Spinal cord (tissue), 10 donors: ENCODE results near the gene TMEM61. TPM values are rescaled to one million over a fixed set of nuclear protein-coding genes. Genes with fewer than 3 reads are reported as not detected.
A peak's percentile ranks its signal among the peaks of the same experiment; 100 is the strongest.
"Not testable (repeated sequence)": the region's sequence is repeated elsewhere in the genome, so short reads cannot be mapped to it uniquely, and the experiment has no call there.

Source experiments
- DNase-seq, 6 donors: peaks; one replicate each; pipeline versions ENCODE4 v3.0.0 to v3.0.0-alpha.2; 2013 to 2015; ENCODE audit warnings: low spot score in 6 of 6, low read depth in 4 of 6
- H3K27ac ChIP-seq: one replicate; pipeline ENCODE4 v1.5.1; 2013; ENCODE audit warnings: low read depth, low read length, control low read depth
- H3K27me3 ChIP-seq: one replicate; pipeline ENCODE4 v1.6.1; 2013; ENCODE audit warnings: low read length; ENCODE audit not compliant: control insufficient read depth, insufficient read depth
- H3K36me3 ChIP-seq: one replicate; pipeline ENCODE4 v1.6.1; 2013; ENCODE audit warnings: low read length; ENCODE audit not compliant: control insufficient read depth, insufficient read depth
- H3K4me1 ChIP-seq: one replicate; pipeline ENCODE4 v1.6.1; 2013; ENCODE audit warnings: low read length; ENCODE audit not compliant: control insufficient read depth, insufficient read depth
- H3K4me3 ChIP-seq: one replicate; pipeline ENCODE4 v1.5.1; 2013; ENCODE audit warnings: low read depth, low read length, control low read depth
- H3K9me3 ChIP-seq: one replicate; pipeline ENCODE4 v1.6.1; 2013; ENCODE audit warnings: low read length; ENCODE audit not compliant: control insufficient read depth, insufficient read depth
- WGBS: methylation state at CpG from one replicate; pipeline ENCODE4 v1.1.5; 2013; ENCODE audit warnings: missing lambda C conversion rate; ENCODE audit not compliant: insufficient coverage; 5-methylcytosine and 5-hydroxymethylcytosine counted together
- long read RNA-seq, 4 donors: transcript quantifications; one replicate each; lab custom pipeline, GENCODE V29; 2026
- polyA plus RNA-seq, 2 donors: library from polyadenylated mRNA; unstranded; fragments of 120-200 nt; gene quantifications; one replicate each; pipeline ENCODE4 v1.2.1, GENCODE V29; 2013; ENCODE audit not compliant: insufficient read length in 2 of 2
- total RNA-seq, 2 donors: library from RNA; depleted of rRNA in 1 of 2; stranded (reverse); fragments of 120-200 nt in 1 of 2; fragments of >200 nt in 1 of 2; gene quantifications; one replicate each; pipeline versions ENCODE4 v1.2.3 to v1.2.4, GENCODE V29; 2013 to 2014
- donor health status: healthy.

The TMEM61 gene
- total RNA-seq: under 1 TPM; 0.39 to 0.59 TPM
- polyA plus RNA-seq: 1 to 10 TPM; 1.2 to 1.3 TPM
- long read RNA-seq, donor 1, partial matches to known transcripts: 0 of 2 reads
- long read RNA-seq, donor 1, other reads (novel, unspliced or antisense): 0 of 2 reads
- long read RNA-seq, donor 2: 0 reads
- long read RNA-seq, donor 3: 0 reads
- long read RNA-seq, donor 4: 0 reads

DNA sequence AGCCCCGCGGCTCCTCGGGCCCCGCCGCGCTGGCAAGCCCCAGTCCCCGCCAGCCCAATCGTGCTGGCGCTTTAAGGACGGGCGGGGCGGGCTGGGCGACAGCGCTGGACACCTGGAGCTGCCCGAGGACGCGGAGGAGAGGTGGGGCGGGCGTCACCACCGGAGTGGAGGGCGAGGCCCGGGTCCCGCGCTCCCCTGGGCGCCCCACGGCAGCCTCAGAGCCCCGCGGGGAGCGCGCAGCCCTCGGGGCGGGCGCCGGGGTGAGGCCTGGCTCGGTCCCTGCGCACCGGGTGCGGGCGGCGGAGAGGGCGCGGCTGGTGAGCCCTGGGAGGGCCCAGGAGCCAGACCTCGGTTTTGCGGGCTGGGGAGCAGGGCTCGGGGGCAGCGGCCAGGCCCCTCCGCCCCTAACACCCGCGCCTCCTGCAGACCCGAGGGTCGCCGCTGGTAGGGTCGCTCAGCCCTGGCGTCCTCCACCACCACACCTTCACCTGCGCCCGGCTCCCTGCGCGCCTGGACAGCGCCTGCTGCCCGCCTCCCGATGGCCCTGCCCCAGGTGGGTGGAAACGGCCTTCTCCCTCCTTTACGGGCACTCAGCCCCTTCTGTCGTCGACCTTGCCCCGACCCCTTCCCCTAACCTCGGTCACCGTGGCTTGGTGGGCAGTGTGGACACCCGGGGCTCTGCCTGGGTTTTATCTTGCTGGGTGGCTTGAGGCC lies at the start of gene TMEM61:
Gene TMEM61, plus strand, starts transcription at position 101 of the 714 bp plus-strand sequence. Its CDS starts 438 bp downstream, at position 539.
- Histone ChIP-seq H3K27ac (no peak within 1 kb of the TSS), H3K36me3 (no peaks in the 10 kb centered on the region), H3K9me3 (no peaks in the 10 kb centered on the region), H3K4me3 (no peak within 1 kb of the TSS), H3K27me3 (peaks cover 33% of the 10 kb centered on the region), H3K4me1 (peaks cover 11% of the 10 kb centered on the region)
- 9% methylated on average over 69 of the region's 69 CpGs for WGBS
- DNase-seq: no peak

DNA sequence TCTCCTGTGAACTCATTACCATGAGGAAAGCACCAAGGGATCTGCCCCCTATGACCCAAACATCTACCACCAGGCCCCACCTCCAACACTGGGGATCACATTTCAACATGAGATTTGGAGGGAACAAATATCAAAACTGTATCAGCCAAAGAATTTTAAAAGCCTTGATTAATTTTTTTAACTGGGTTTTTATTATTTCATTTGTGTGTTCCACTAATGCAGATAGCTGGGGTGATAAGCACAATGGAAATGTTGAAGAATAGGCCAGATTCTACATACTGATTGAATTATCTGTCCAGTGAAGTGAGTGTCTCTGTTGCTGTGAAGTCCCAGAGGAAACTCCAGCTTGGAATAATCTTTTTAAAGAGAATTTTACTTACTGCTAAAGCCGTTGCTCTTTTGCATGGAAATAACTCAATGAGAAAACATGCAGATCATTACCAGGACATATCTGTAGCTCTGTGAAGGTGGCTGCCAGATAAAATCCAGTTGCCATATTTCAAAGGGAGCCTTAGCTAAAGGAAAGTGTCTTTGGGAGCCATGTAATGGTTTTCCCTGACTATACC lies 49.1 kb upstream of the TMEM61 start:
- no peak overlapping the region for H3K4me3 ChIP-seq
- no peaks in the 10 kb centered on the region for H3K9me3 ChIP-seq
- H3K4me1 ChIP-seq: no peaks in the 10 kb centered on the region
- no peak overlapping the region for H3K27ac ChIP-seq
- DNase-seq: peak in 1 of 6 donors; percentile 16
- no peaks in the 10 kb centered on the region for H3K27me3 ChIP-seq
- no peaks in the 10 kb centered on the region for H3K36me3 ChIP-seq
- WGBS: no CpG with 5 or more reads among the region's 1 CpG

DNA sequence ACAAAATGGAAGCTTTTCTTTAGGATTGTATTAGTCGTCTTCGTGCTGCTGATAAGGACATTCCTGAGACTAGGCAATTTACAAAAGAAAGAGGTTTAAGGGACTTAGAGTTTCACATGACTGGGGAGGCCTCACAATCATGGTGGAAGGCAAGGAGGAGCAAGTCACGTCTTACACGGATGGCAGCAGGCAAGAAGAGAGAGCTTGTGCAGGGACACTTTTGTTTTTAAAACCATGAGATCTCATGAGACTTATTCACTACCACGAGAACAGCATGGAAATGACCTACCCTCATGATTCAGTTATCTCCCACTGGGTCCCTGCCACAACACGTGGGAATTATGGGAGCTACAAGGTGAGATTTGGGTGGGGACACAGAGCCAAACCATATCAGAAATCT lies 46.3 kb upstream of the TMEM61 start:
- not testable (repeated sequence) for H3K27me3 ChIP-seq, H3K9me3 ChIP-seq, H3K4me1 ChIP-seq, H3K4me3 ChIP-seq, H3K36me3 ChIP-seq, DNase-seq, H3K27ac ChIP-seq
- WGBS: 95% methylated on average over 4 of the region's 6 CpGs

DNA sequence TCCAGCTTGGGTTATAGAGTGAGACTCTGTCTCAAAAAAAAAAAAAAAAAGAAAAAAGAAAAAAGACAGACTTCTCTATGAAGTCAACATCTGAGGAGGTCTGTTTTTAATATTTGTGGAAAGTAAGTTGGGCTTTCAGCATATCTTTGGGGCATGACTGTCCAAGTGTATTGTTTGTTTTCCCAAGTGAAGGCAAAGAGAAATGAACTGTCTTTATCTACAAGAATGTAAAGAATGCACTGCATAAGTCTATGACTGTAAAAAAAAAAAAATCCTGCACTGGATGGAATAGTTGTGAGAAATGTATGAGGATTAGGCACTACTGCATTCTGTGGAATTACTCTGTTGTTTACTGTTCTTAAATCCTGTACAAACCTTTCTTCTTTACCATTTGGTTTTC lies 45.6 kb upstream of the TMEM61 start:
- DNase-seq: no peak
- no peaks in the 10 kb centered on the region for H3K27me3 ChIP-seq
- H3K27ac ChIP-seq: no peak overlapping the region
- no peaks in the 10 kb centered on the region for H3K36me3 ChIP-seq
- no peaks in the 10 kb centered on the region for H3K4me1 ChIP-seq
- H3K9me3 ChIP-seq: no peaks in the 10 kb centered on the region
- no peak overlapping the region for H3K4me3 ChIP-seq

DNA sequence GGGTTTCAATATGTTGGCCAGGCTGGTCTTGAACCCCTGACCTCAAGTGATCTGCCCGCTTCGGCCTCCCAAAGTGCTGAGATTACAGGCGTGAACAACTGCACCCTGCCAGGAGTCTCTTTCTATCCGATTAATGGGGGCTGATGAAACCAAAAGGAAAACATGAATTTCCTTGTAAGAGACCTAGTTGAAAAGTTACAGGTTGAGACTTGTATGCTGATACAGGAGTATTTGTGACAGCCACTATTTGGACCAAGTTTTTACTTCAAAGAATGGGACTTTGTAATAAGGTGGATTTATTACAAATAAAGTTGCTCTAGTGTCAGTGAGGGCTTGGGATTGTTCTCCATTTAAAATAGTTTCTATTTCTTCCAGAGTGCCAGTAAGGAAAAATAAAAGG lies 43.6 kb upstream of the TMEM61 start:
- DNase-seq: no peak
- H3K9me3 ChIP-seq: no peaks in the 10 kb centered on the region
- WGBS: 86% methylated on average over 4 of the region's 4 CpGs
- no peaks in the 10 kb centered on the region for H3K4me1 ChIP-seq
- H3K27ac ChIP-seq: no peak overlapping the region
- H3K36me3 ChIP-seq: no peaks in the 10 kb centered on the region
- no peaks in the 10 kb centered on the region for H3K27me3 ChIP-seq
- H3K4me3 ChIP-seq: no peak overlapping the region

DNA sequence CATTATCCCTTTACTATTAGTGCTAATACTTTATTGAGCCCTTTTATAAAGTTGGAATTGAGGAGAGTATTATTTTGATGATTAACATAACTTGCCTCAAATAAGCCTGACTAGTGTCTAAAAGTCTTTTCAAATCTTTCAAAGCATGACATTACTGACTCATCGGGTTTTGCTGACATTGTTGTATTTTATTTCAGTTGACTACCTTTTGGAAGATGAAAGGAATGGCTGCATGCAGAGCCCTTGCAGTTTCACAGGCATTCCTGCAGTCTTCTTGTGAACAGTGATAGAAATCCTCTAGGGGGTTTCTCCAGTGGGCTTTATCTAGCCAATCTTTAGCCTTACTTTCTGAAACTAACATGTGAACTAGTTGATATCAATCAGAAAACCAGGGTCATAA lies 43.0 kb upstream of the TMEM61 start:
- Histone ChIP-seq H3K4me1 (no peaks in the 10 kb centered on the region), H3K4me3 (no peak overlapping the region), H3K27me3 (no peaks in the 10 kb centered on the region), H3K36me3 (no peaks in the 10 kb centered on the region), H3K9me3 (no peaks in the 10 kb centered on the region), H3K27ac (no peak overlapping the region)
- no peak for DNase-seq
- WGBS: no CpG with 5 or more reads among the region's 1 CpG

DNA sequence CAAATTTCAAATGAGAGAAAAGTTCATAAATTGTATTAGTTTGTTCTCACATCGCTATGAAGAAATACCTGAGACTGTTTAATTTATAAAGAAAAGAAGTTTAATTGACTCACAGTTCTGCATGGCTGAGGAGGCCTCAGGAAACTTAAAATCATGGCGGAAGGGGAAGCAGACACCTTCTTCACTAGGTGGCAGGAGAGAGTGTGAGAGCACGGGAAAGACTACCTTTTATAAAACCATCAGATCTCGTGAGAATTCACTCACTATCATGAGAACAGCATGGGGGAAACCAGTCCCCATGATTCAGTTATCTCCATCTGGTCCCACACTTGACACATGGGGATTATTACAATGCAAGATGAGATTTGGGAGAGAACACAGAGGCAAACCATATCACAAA lies 41.5 kb upstream of the TMEM61 start:
- H3K36me3 ChIP-seq, DNase-seq, H3K9me3 ChIP-seq, H3K27me3 ChIP-seq, H3K4me1 ChIP-seq, H3K27ac ChIP-seq, H3K4me3 ChIP-seq: not testable (repeated sequence)
- WGBS: 83% methylated on average over 1 of the region's 4 CpGs

DNA sequence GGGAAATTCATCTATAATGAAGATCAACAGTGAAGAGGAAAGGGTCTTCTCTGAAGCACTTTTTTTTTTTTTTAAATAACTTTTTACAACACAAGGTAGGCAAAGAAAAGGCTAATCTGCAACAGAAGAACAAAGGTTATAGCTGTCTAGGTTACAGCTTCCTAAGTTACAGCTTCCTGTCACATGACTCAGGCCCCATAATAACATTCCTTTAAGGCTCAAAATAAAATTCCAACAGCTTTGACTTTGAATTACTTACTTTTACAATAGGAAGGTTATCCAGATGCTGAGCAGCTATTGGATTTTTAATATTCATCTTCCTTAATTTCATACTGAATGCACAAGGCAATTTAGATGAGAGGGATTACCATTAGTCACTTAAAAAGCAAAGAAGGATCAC lies 40.4 kb upstream of the TMEM61 start:
- H3K4me1 ChIP-seq: no peaks in the 10 kb centered on the region
- no peak overlapping the region for H3K27ac ChIP-seq
- DNase-seq: no peak
- no peaks in the 10 kb centered on the region for H3K36me3 ChIP-seq
- H3K9me3 ChIP-seq: no peaks in the 10 kb centered on the region
- no peak overlapping the region for H3K4me3 ChIP-seq
- H3K27me3 ChIP-seq: no peaks in the 10 kb centered on the region

DNA sequence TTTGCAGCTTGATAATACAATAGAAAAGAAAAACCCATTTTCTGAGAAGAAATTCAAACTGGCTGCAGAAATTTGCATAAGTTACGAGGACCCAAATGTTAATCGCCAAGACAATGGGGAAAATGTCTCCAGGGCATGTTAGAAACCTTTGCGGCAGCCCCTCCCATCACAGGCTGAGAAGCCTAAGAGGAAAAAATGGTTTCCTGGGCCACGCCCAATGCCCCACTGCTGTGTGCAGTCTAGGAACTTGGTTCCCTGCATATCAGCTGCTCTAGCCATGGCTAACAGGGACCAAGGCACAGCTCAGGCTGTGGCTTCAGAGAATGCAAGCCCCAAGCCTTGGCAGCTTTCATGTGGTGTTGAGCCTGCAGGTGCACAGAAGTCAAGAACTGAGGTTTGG lies 37.5 kb upstream of the TMEM61 start:
- DNase-seq: no peak
- WGBS: 89% methylated on average over 3 of the region's 4 CpGs
- H3K27me3 ChIP-seq: no peaks in the 10 kb centered on the region
- no peak overlapping the region for H3K27ac ChIP-seq
- no peaks in the 10 kb centered on the region for H3K36me3 ChIP-seq
- H3K4me1 ChIP-seq: peaks cover 5% of the 10 kb centered on the region
- H3K4me3 ChIP-seq: no peak overlapping the region
- no peaks in the 10 kb centered on the region for H3K9me3 ChIP-seq
